Measurements from ENCODE around the gene PAN2. TPM values are rescaled to one million over a fixed set of nuclear protein-coding genes. Genes with fewer than 3 reads are reported as not detected.
A peak's percentile ranks its signal among the peaks of the same experiment; 100 is the strongest.
"Not testable (repeated sequence)": the region's sequence is repeated elsewhere in the genome, so short reads cannot be mapped to it uniquely, and the experiment has no call there.

Gene PAN2
- total RNA-seq, 4 donors from 2014 or later, result 27.2 to 141 (median 39.7) TPM

GRCh38 chr12:56280849-56281248 is 53.0 kb downstream of the PAN2 start:
- no peak overlapping the region for H3K4me3 ChIP-seq
- H3K4me1 ChIP-seq, result no peaks in the 10 kb centered on the region
- no peak for TF ChIP-seq EP300 (IDR thresholded peaks at IDR 0.05)
- no peak for TF ChIP-seq POLR2AphosphoS5 (IDR thresholded peaks at IDR 0.05)
- no peak for TF ChIP-seq CTCF (IDR thresholded peaks at IDR 0.05)
- TF ChIP-seq POLR2A (IDR thresholded peaks at IDR 0.05), result no peak
- no peaks in the 10 kb centered on the region for H3K27me3 ChIP-seq
- H3K27ac ChIP-seq, result no peak overlapping the region
- no peak for DNase-seq (ENCODE audit: low spot score in 2 of 2)
- H3K36me3 ChIP-seq, result peaks cover 94% of the 10 kb centered on the region
- H3K9me3 ChIP-seq, result no peaks in the 10 kb centered on the region

- TF ChIP-seq POLR2AphosphoS5 (IDR thresholded peaks at IDR 0.05) (no peak), POLR2A (IDR thresholded peaks at IDR 0.05) (no peak), EP300 (IDR thresholded peaks at IDR 0.05) (no peak), CTCF (IDR thresholded peaks at IDR 0.05) (no peak)
- WGBS, result 96% methylated on average over 3 of the region's 3 CpGs
- no peak overlapping the region for H3K4me3 ChIP-seq
Measured at GRCh38 chr12:56278905-56279304, 54.9 kb downstream of the PAN2 start.

GRCh38 chr12:56274299-56274698 is 59.5 kb downstream of the PAN2 start:
- H3K4me1 ChIP-seq, result no peaks in the 10 kb centered on the region
- H3K9me3 ChIP-seq, result no peaks in the 10 kb centered on the region
- no peaks in the 10 kb centered on the region for H3K27me3 ChIP-seq
- peaks cover 86% of the 10 kb centered on the region for H3K36me3 ChIP-seq
- no peak overlapping the region for H3K4me3 ChIP-seq
- 94% methylated on average over 2 of the region's 2 CpGs for WGBS
- DNase-seq (ENCODE audit: low spot score in 2 of 2), result no peak
- no peak overlapping the region for H3K27ac ChIP-seq
- TF ChIP-seq POLR2A (IDR thresholded peaks at IDR 0.05), result no peak
- TF ChIP-seq EP300 (IDR thresholded peaks at IDR 0.05), result no peak
- no peak for TF ChIP-seq CTCF (IDR thresholded peaks at IDR 0.05)
- TF ChIP-seq POLR2AphosphoS5 (IDR thresholded peaks at IDR 0.05), result no peak

More at GRCh38 chr12:56278905-56279304, 54.9 kb downstream of the PAN2 start:
- Histone ChIP-seq H3K36me3 (peaks cover 96% of the 10 kb centered on the region), H3K4me1 (no peaks in the 10 kb centered on the region), H3K27me3 (no peaks in the 10 kb centered on the region), H3K9me3 (no peaks in the 10 kb centered on the region), H3K27ac (no peak overlapping the region)
- no peak for DNase-seq (ENCODE audit: low spot score in 2 of 2)

- not testable (repeated sequence) for DNase-seq (ENCODE audit: low spot score in 2 of 2); H3K27me3 ChIP-seq; H3K9me3 ChIP-seq; H3K4me1 ChIP-seq; H3K27ac ChIP-seq; H3K4me3 ChIP-seq
- H3K36me3 ChIP-seq, result peaks cover 68% of the 10 kb centered on the region
- 76% methylated on average over 2 of the region's 2 CpGs for WGBS
Measured at GRCh38 chr12:56272468-56272867, 61.3 kb downstream of the PAN2 start.

GRCh38 chr12:56271031-56271430 is 62.8 kb downstream of the PAN2 start:
- Histone ChIP-seq H3K27me3 (no peaks in the 10 kb centered on the region), H3K4me3 (no peak overlapping the region), H3K36me3 (peaks cover 56% of the 10 kb centered on the region), H3K4me1 (peaks cover 14% of the 10 kb centered on the region), H3K9me3 (no peaks in the 10 kb centered on the region), H3K27ac (no peak overlapping the region)
- TF ChIP-seq POLR2AphosphoS5 (IDR thresholded peaks at IDR 0.05), result no peak
- no peak for TF ChIP-seq EP300 (IDR thresholded peaks at IDR 0.05)
- no peak for TF ChIP-seq POLR2A (IDR thresholded peaks at IDR 0.05)
- no peak for TF ChIP-seq CTCF (IDR thresholded peaks at IDR 0.05)
- 0% methylated on average over 1 of the region's 1 CpG for WGBS
- no peak for DNase-seq (ENCODE audit: low spot score in 2 of 2)

GRCh38 chr12:56267443-56268071 is 66.2 kb downstream of the PAN2 start:
- Histone ChIP-seq H3K27ac (peak overlapping the region; percentile 88), H3K9me3 (no peaks in the 10 kb centered on the region), H3K4me3 (peak overlapping the region; percentile 63), H3K4me1 (peaks cover 16% of the 10 kb centered on the region), H3K27me3 (no peaks in the 10 kb centered on the region), H3K36me3 (peaks cover 23% of the 10 kb centered on the region)
- 27% methylated on average over 21 of the region's 21 CpGs for WGBS
- no peak for DNase-seq (ENCODE audit: low spot score in 2 of 2)
- TF ChIP-seq POLR2AphosphoS5 (IDR thresholded peaks at IDR 0.05), result no peak
- TF ChIP-seq EP300 (IDR thresholded peaks at IDR 0.05), result no peak
- no peak for TF ChIP-seq POLR2A (IDR thresholded peaks at IDR 0.05)
- no peak for TF ChIP-seq CTCF (IDR thresholded peaks at IDR 0.05)
